H9 (cell line): ENCODE data around the gene SYS1. TPM values are rescaled to one million over a fixed set of nuclear protein-coding genes. Genes with fewer than 3 reads are reported as not detected.

Source experiments
- DNase-seq: peaks from one replicate; pipeline ENCODE4 v3.0.0-alpha.2; 2017
- H2AFZ ChIP-seq: one replicate; pipeline ENCODE4 v1.6.1; 2013; ENCODE audit warnings: mild to moderate bottlenecking, low read length, control low read depth, moderate library complexity
- H2AK5ac ChIP-seq: 2 replicates; pipeline ENCODE4 v1.6.1; 2013; ENCODE audit warnings: low read length, control low read depth, mixed read lengths; ENCODE audit not compliant: insufficient read length
- H2BK120ac ChIP-seq: one replicate; pipeline ENCODE4 v1.6.1; 2013; ENCODE audit warnings: low read depth, mild to moderate bottlenecking, low read length, control low read depth, inconsistent platforms; ENCODE audit not compliant: poor library complexity, severe bottlenecking
- H2BK12ac ChIP-seq: 2 replicates; pipeline ENCODE4 v1.6.1; 2013; ENCODE audit warnings: low read length, control low read depth, mixed read lengths, low read depth; ENCODE audit not compliant: insufficient read length
- H2BK15ac ChIP-seq: 2 replicates; pipeline ENCODE4 v1.6.1; 2013; ENCODE audit warnings: low read depth, low read length, control low read depth
- H2BK20ac ChIP-seq: one replicate; pipeline ENCODE4 v1.6.1; 2013; ENCODE audit warnings: low read depth, mild to moderate bottlenecking, low read length, control low read depth, inconsistent platforms; ENCODE audit not compliant: poor library complexity, severe bottlenecking
- H2BK5ac ChIP-seq: 2 replicates; pipeline ENCODE4 v1.6.1; 2013; ENCODE audit warnings: low read length, control low read depth, mixed read lengths; ENCODE audit not compliant: insufficient read length
- H3K14ac ChIP-seq: 2 replicates; pipeline ENCODE4 v1.6.1; 2013; ENCODE audit warnings: low read length, control low read depth; ENCODE audit not compliant: insufficient read depth
- H3K18ac ChIP-seq: 2 replicates; pipeline ENCODE4 v1.6.1; 2013; ENCODE audit warnings: low read depth, mild to moderate bottlenecking, mixed read lengths, low read length, control low read depth; ENCODE audit not compliant: insufficient read length
- H3K23ac ChIP-seq: 2 replicates; pipeline ENCODE4 v1.6.1; 2013; ENCODE audit warnings: low read length, control low read depth, mixed read lengths, low read depth; ENCODE audit not compliant: insufficient read length
- H3K23me2 ChIP-seq: 2 replicates; pipeline ENCODE4 v1.6.1; 2013; ENCODE audit warnings: low read depth, mild to moderate bottlenecking, mixed read lengths, low read length, control low read depth; ENCODE audit not compliant: insufficient read length, poor library complexity, severe bottlenecking
- H3K27ac ChIP-seq: 2 replicates; pipeline ENCODE4 v1.5.1; 2013; ENCODE audit warnings: low read length, control low read depth, mixed read lengths, low read depth; ENCODE audit not compliant: insufficient read length
- H3K27me3 ChIP-seq: 2 replicates; pipeline ENCODE4 v1.6.1; 2013; ENCODE audit warnings: low read length, control low read depth, inconsistent platforms; ENCODE audit not compliant: insufficient read depth
- H3K4ac ChIP-seq: 2 replicates; pipeline ENCODE4 v1.6.1; 2013; ENCODE audit warnings: low read depth, mild to moderate bottlenecking, control low read depth, inconsistent platforms, low read length, moderate library complexity
- H3K4me1 ChIP-seq: 2 replicates; pipeline ENCODE4 v1.6.1; 2013; ENCODE audit warnings: low read length, control low read depth, inconsistent platforms; ENCODE audit not compliant: insufficient read depth
- H3K4me2 ChIP-seq: 2 replicates; pipeline ENCODE4 v1.6.1; 2013; ENCODE audit warnings: low read length, control low read depth, mixed read lengths; ENCODE audit not compliant: insufficient read length, insufficient read depth
- H3K56ac ChIP-seq: 2 replicates; pipeline ENCODE4 v1.6.1; 2013; ENCODE audit warnings: low read depth, mild to moderate bottlenecking, mixed read lengths, low read length, control low read depth; ENCODE audit not compliant: insufficient read length
- H3K79me1 ChIP-seq: 2 replicates; pipeline ENCODE4 v1.6.1; 2013; ENCODE audit warnings: low read depth, mild to moderate bottlenecking, moderate library complexity, low read length, control low read depth, inconsistent platforms; ENCODE audit not compliant: insufficient read depth, poor library complexity, severe bottlenecking
- H3K79me2 ChIP-seq: 2 replicates; pipeline ENCODE4 v1.6.1; 2013; ENCODE audit warnings: low read length, control low read depth, inconsistent platforms; ENCODE audit not compliant: insufficient read depth
- H3K9ac ChIP-seq: 2 replicates; pipeline ENCODE4 v1.6.1; 2013; ENCODE audit warnings: low read length, control low read depth, mixed read lengths; ENCODE audit not compliant: insufficient read length; ENCODE audit errors: extremely low read depth
- H3K9me3 ChIP-seq: one replicate; pipeline ENCODE4 v1.6.1; 2013; ENCODE audit warnings: low read depth, low read length, inconsistent platforms; ENCODE audit not compliant: control insufficient read depth
- H3T11ph ChIP-seq: one replicate; pipeline ENCODE4 v1.6.1; 2013; ENCODE audit warnings: mild to moderate bottlenecking, low read length, control low read depth, inconsistent platforms
- H4K20me1 ChIP-seq: one replicate; pipeline ENCODE4 v1.6.1; 2013; ENCODE audit not compliant: control insufficient read depth, insufficient read length, insufficient read depth
- H4K5ac ChIP-seq: 2 replicates; pipeline ENCODE4 v1.6.1; 2013; ENCODE audit warnings: low read depth, mild to moderate bottlenecking, mixed read lengths, low read length, control low read depth; ENCODE audit not compliant: insufficient read length
- H4K8ac ChIP-seq: replicated peaks from 2 replicates; pipeline ENCODE4 v1.6.1; 2013; ENCODE audit warnings: low read length, control low read depth, mixed read lengths, low read depth; ENCODE audit not compliant: insufficient read length
- H4K91ac ChIP-seq: 2 replicates; pipeline ENCODE4 v1.6.1; 2013; ENCODE audit warnings: low read depth, mild to moderate bottlenecking, moderate library complexity, mixed read lengths, low read length, control low read depth; ENCODE audit not compliant: insufficient read length
- H3K27ac Mint-ChIP-seq, 3 experiments: 2 replicates in 2 of 3; 3 replicates in 1 of 3; pipeline ENCODE4 v1.8.0; 2020 to 2021; ENCODE audit warnings: mixed read lengths in 3 of 3, mild to moderate bottlenecking in 1 of 3, moderate library complexity in 1 of 3
- H3K27me3 Mint-ChIP-seq: 2 replicates; pipeline ENCODE4 v1.8.0; 2021; ENCODE audit warnings: low read depth, mild to moderate bottlenecking, moderate library complexity, mixed read lengths
- H3K36me3 Mint-ChIP-seq, 3 experiments: 2 replicates in 2 of 3; 3 replicates in 1 of 3; pipeline ENCODE4 v1.8.0; 2020 to 2021; ENCODE audit warnings: low read depth in 3 of 3, mixed read lengths in 3 of 3; ENCODE audit not compliant: insufficient read depth in 1 of 3
- H3K4me1 Mint-ChIP-seq, 2 experiments: 2 replicates each; pipeline ENCODE4 v1.8.0; 2020; ENCODE audit warnings: mixed read lengths in 2 of 2
- H3K4me3 Mint-ChIP-seq, 2 experiments: 2 replicates in 1 of 2; 3 replicates in 1 of 2; pipeline ENCODE4 v1.8.0; 2020 to 2021; ENCODE audit warnings: mild to moderate bottlenecking in 2 of 2, mixed read lengths in 2 of 2, moderate library complexity in 1 of 2
- H3K9me3 Mint-ChIP-seq, 2 experiments: 2 replicates in 1 of 2; 3 replicates in 1 of 2; pipeline ENCODE4 v1.8.0; 2020; ENCODE audit warnings: mild to moderate bottlenecking in 2 of 2, mixed read lengths in 2 of 2, moderate library complexity in 1 of 2
- WGBS: extraction: QIAGEN DNeasy Blood & Tissue Kit; methylation state at CpG from one replicate; pipeline ENCODE4 v1.1.7; 2013; ENCODE audit warnings: missing lambda C conversion rate, low lambda C conversion rate, mixed read lengths; ENCODE audit not compliant: insufficient read length; ENCODE audit errors: extremely low coverage; 5-methylcytosine and 5-hydroxymethylcytosine counted together
- total RNA-seq: library from RNA; stranded (reverse); gene quantifications from 2 replicates; pipeline ENCODE4 v1.2.1, GENCODE V29; 2021
- TF ChIP-seq, protein P1 (sequence below): fragments of 200-600 bp; sonication (generic); conservative IDR thresholded peaks from 3 replicates; pipeline ENCODE4 v1.8.0; 2021; ENCODE audit warnings: antibody characterized with exemption, mild to moderate bottlenecking

Gene SYS1
- total RNA-seq, 1 experiment from 2014 or later = 21.0 TPM

DNA sequence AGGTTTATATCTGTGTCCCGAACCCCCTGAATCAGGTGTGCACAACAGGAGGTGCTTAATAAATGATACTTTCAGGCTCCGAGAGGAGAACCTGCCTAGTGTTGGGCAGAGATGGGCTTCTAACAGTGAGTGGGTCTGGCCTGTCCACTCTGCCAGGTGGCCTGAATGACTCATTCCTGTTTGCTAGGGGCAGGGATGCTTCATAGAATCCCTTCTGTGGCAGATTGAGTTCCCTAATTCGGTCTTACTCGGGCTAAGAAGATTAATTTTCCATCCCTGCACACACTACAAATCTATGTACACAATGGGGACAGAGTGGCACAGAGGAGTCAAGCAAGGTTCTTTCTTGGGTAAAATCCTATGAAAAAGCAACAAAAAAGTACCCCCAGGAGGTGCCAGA, 34.5 kb upstream of the SYS1 start:
- Histone ChIP-seq H2BK120ac (no peak overlapping the region), H3T11ph (no peak overlapping the region), H3K27me3 (no peaks in the 10 kb centered on the region), H3K23me2 (no peaks in the 10 kb centered on the region), H3K9me3 (no peaks in the 10 kb centered on the region), H3K79me1 (no peaks in the 10 kb centered on the region), H3K9ac (no peak overlapping the region), H3K23ac (no peak overlapping the region), H2AK5ac (no peak overlapping the region), H3K56ac (no peak overlapping the region), H2BK20ac (no peak overlapping the region), H4K5ac (no peak overlapping the region), H2BK12ac (no peak overlapping the region), H3K4me1 (no peaks in the 10 kb centered on the region), H2BK5ac (no peak overlapping the region), H3K18ac (no peak overlapping the region), H4K91ac (no peak overlapping the region), H4K20me1 (no peaks in the 10 kb centered on the region), H3K14ac (no peak overlapping the region), H3K79me2 (no peaks in the 10 kb centered on the region), H3K27ac (no peak overlapping the region), H4K8ac (no peak overlapping the region), H2AFZ (no peak overlapping the region), H3K4me2 (no peak overlapping the region), H3K4ac (no peak overlapping the region), H2BK15ac (no peak overlapping the region)
- no peak overlapping the region for H3K4me3 Mint-ChIP-seq
- no peaks in the 10 kb centered on the region for H3K27me3 Mint-ChIP-seq
- H3K36me3 Mint-ChIP-seq = peaks cover 8 to 52% (median 50%) of the 10 kb centered on the region in 3 experiments; a peak in 6 of 7 replicates
- H3K4me1 Mint-ChIP-seq = peaks cover 0 to 6% of the 10 kb centered on the region in 2 experiments; a peak in 1 of 4 replicates
- no CpG with 5 or more reads among the region's 4 CpGs for WGBS
- TF ChIP-seq, protein P1, sequence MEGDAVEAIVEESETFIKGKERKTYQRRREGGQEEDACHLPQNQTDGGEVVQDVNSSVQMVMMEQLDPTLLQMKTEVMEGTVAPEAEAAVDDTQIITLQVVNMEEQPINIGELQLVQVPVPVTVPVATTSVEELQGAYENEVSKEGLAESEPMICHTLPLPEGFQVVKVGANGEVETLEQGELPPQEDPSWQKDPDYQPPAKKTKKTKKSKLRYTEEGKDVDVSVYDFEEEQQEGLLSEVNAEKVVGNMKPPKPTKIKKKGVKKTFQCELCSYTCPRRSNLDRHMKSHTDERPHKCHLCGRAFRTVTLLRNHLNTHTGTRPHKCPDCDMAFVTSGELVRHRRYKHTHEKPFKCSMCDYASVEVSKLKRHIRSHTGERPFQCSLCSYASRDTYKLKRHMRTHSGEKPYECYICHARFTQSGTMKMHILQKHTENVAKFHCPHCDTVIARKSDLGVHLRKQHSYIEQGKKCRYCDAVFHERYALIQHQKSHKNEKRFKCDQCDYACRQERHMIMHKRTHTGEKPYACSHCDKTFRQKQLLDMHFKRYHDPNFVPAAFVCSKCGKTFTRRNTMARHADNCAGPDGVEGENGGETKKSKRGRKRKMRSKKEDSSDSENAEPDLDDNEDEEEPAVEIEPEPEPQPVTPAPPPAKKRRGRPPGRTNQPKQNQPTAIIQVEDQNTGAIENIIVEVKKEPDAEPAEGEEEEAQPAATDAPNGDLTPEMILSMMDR = no peak
- no peak overlapping the region for H3K27ac Mint-ChIP-seq
- no peak for DNase-seq
- no peaks in the 10 kb centered on the region for H3K9me3 Mint-ChIP-seq
